ENCODE results near the gene COL23A1. TPM values are rescaled to one million over a fixed set of nuclear protein-coding genes. Genes with fewer than 3 reads are reported as not detected.
"Not testable (repeated sequence)": the region's sequence is repeated elsewhere in the genome, so short reads cannot be mapped to it uniquely, and the experiment has no call there.

The COL23A1 gene
- total RNA-seq, 1 experiment from 2014 or later = 0.12 TPM

- no peak for DNase-seq (ENCODE audit: low read depth)
Measured at GRCh38 chr5:178380541-178381074, 209.6 kb downstream of the COL23A1 start.

GRCh38 chr5:178380086-178380485, 210.1 kb downstream of the COL23A1 start:
- no peak for DNase-seq (ENCODE audit: low read depth)

- DNase-seq (ENCODE audit: low read depth) = no peak
Measured at GRCh38 chr5:178378527-178379484, 211.4 kb downstream of the COL23A1 start.

- no peak for DNase-seq (ENCODE audit: low read depth)
Measured at GRCh38 chr5:178377583-178378270, 212.5 kb downstream of the COL23A1 start.

GRCh38 chr5:178376921-178377582, 213.1 kb downstream of the COL23A1 start:
- peak; percentile 6 for DNase-seq (ENCODE audit: low read depth)

GRCh38 chr5:178375348-178375747, 214.8 kb downstream of the COL23A1 start:
- no peak for DNase-seq (ENCODE audit: low read depth)

- no peak for DNase-seq (ENCODE audit: low read depth)
Measured at GRCh38 chr5:178373711-178374110, 216.5 kb downstream of the COL23A1 start.

GRCh38 chr5:178372142-178372571, 218.0 kb downstream of the COL23A1 start:
- DNase-seq (ENCODE audit: low read depth) = no peak

- DNase-seq (ENCODE audit: low read depth) = no peak
Measured at GRCh38 chr5:178371362-178372111, 218.7 kb downstream of the COL23A1 start.

- no peak for DNase-seq (ENCODE audit: low read depth)
Measured at GRCh38 chr5:178370102-178370501, 220.1 kb downstream of the COL23A1 start.

GRCh38 chr5:178369469-178369868, 220.7 kb downstream of the COL23A1 start:
- DNase-seq (ENCODE audit: low read depth) = not testable (repeated sequence)

- no peak for DNase-seq (ENCODE audit: low read depth)
Measured at GRCh38 chr5:178368716-178369300, 221.4 kb downstream of the COL23A1 start.

- DNase-seq (ENCODE audit: low read depth) = no peak
Measured at GRCh38 chr5:178368274-178368673, 221.9 kb downstream of the COL23A1 start.

- DNase-seq (ENCODE audit: low read depth) = no peak
Measured at GRCh38 chr5:178367736-178368120, 222.5 kb downstream of the COL23A1 start.

- no peak for DNase-seq (ENCODE audit: low read depth)
Measured at GRCh38 chr5:178366998-178367735, 223.0 kb downstream of the COL23A1 start.

- no peak for DNase-seq (ENCODE audit: low read depth)
Measured at GRCh38 chr5:178365501-178366440, 224.4 kb downstream of the COL23A1 start.

GRCh38 chr5:178364326-178364675, 225.9 kb downstream of the COL23A1 start:
- no peak for DNase-seq (ENCODE audit: low read depth)

- no peak for DNase-seq (ENCODE audit: low read depth)
Measured at GRCh38 chr5:178363501-178364325, 226.5 kb downstream of the COL23A1 start.
